ENCODE results near the gene ULBP1. TPM values are rescaled to one million over a fixed set of nuclear protein-coding genes. Genes with fewer than 3 reads are reported as not detected.
"Not testable (repeated sequence)": the region's sequence is repeated elsewhere in the genome, so short reads cannot be mapped to it uniquely, and the experiment has no call there.

The ULBP1 gene
- total RNA-seq, 2 experiments from 2014 or later: 2.5 to 2.7 TPM

DNA sequence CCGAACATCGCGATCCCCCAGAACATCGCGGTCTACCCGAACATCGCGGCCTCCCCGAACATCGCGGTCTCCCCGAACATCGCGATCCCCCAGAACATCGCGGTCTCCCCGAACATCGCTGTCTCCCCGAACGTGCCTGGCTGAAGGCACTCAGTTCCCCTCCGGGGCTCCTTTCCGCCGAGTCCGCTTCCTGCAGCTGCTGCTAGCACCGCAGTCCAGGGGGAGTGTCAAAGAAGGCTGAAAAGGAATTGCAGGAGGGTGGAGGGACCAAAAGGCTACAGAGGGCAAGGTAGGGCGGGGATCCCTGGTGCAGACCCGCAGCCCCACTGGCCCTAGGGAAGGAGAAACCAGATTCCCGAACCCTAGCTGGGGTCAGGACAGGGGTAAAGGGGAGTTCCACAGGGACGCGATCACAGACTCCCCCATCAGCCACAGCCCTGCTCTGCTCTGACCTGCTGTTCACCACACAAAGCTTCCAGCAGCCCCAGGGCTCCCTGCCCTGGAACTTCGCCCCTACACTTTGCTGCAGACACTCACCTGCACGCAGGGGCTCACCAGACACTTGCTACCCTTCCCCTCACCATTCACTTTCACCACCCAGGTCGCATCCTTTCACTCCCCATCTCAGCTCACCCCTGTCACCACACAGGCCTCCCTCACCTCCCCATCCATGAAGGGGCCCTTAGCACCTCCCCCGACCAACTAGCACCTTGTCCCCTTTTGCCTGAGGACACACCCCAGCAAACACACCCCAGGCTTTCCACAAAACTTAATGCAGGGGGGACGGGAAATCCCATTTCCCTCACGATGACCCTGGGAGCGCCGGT is 1.7 kb downstream of the ULBP1 start:
- Mint-ChIP-seq H3K4me3 (peak overlapping the region; percentile 78), H3K9me3 (no peaks in the 10 kb centered on the region), H3K27me3 (peaks cover 72% of the 10 kb centered on the region), H3K27ac (peak overlapping the region; percentile 60), H3K36me3 (ENCODE audit: low read depth) (peaks cover 3% of the 10 kb centered on the region), H3K4me1 (ENCODE audit: low read depth) (peaks cover 27% of the 10 kb centered on the region)
- ChIA-PET CTCF (interaction anchor here (0.7 kb wide), 1 partner anchor 21 kb away, joined by 3 read pairs; no protein-coding TSS in a partner anchor), POLR2A (no interaction called here)
- DNase-seq (peak; percentile 40), ATAC-seq (no peak)
- TF ChIP-seq, protein P1, sequence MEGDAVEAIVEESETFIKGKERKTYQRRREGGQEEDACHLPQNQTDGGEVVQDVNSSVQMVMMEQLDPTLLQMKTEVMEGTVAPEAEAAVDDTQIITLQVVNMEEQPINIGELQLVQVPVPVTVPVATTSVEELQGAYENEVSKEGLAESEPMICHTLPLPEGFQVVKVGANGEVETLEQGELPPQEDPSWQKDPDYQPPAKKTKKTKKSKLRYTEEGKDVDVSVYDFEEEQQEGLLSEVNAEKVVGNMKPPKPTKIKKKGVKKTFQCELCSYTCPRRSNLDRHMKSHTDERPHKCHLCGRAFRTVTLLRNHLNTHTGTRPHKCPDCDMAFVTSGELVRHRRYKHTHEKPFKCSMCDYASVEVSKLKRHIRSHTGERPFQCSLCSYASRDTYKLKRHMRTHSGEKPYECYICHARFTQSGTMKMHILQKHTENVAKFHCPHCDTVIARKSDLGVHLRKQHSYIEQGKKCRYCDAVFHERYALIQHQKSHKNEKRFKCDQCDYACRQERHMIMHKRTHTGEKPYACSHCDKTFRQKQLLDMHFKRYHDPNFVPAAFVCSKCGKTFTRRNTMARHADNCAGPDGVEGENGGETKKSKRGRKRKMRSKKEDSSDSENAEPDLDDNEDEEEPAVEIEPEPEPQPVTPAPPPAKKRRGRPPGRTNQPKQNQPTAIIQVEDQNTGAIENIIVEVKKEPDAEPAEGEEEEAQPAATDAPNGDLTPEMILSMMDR (IDR thresholded peaks at IDR 0.05): no peak
- intact Hi-C loops (cut with micrococcal nuclease): no loop called here

DNA sequence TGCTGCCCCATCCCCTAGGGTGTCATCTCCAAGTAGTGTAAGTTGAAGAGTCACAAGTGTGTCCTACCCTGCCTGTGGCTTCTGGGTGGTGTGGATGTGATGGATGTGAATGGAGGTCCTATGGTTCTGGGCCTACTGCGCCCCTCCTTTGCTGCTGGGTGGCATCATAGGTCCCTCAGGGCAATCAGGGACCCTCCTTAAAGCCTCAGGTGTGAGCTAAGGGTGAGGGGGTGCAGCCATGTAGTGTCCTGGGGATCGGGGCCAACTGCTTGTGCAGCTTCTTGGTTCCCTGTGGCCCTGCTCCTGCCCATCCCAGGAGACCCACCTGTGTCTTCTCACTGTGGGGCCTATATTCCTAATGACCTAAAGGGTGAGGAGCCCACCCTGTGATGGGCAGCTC is 2.6 kb downstream of the ULBP1 start:
- intact Hi-C loops (cut with micrococcal nuclease); H3K4me3 Mint-ChIP-seq; H3K9me3 Mint-ChIP-seq; CTCF ChIA-PET; POLR2A ChIA-PET; ATAC-seq; H3K27ac Mint-ChIP-seq; H3K36me3 Mint-ChIP-seq (ENCODE audit: low read depth); DNase-seq: not testable (repeated sequence)
- H3K4me1 Mint-ChIP-seq (ENCODE audit: low read depth): peaks cover 27% of the 10 kb centered on the region
- peaks cover 71% of the 10 kb centered on the region for H3K27me3 Mint-ChIP-seq

DNA sequence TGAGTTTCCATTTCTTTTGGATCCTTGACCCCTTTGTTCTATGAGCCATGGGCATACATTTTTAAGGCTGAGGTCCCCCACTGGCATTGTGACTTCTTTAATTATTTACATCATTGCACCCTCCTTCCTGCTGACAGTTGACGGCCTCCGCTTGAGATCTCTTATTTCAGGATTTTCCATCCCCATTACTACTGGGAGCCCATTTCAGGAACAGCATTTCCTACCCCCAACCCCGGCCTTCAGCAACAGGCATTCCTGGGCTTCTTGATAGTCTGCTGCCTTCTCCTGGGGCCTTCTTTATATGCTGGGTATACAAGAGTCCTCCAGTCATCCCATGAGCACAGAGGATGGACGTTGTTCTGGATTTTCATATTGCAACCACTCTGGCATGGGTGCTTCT is 3.8 kb downstream of the ULBP1 start:
- no peak for DNase-seq
- no peak for ATAC-seq
- TF ChIP-seq, protein P1 (IDR thresholded peaks at IDR 0.05): no peak
- Mint-ChIP-seq H3K27ac (no peak overlapping the region), H3K9me3 (no peaks in the 10 kb centered on the region), H3K4me1 (ENCODE audit: low read depth) (peaks cover 24% of the 10 kb centered on the region), H3K36me3 (ENCODE audit: low read depth) (peaks cover 9% of the 10 kb centered on the region), H3K27me3 (peaks cover 68% of the 10 kb centered on the region), H3K4me3 (no peak overlapping the region)
- intact Hi-C loops (cut with micrococcal nuclease): no loop called here
- POLR2A ChIA-PET: no interaction called here
- CTCF ChIA-PET: no interaction called here

DNA sequence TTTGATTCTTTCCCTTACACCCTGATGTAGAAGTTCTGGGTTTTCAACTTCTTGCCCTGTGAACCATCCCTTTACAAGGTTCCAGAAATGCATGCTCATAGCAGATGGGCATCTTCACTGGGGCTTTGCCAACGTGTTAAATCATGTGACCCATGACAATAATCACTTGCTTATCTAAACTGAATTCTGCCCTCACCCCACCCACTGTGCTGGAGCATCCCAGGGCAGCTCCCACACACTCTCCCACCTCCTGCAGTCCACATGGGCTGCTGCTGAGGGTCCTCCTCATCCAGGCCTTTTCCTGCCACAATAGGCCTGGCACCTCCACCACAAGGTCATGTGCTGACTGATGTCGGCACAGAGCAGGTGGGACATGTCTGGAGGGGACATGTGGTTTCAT is 4.3 kb downstream of the ULBP1 start:
- H3K4me3 Mint-ChIP-seq; ATAC-seq; POLR2A ChIA-PET; H3K27ac Mint-ChIP-seq; CTCF ChIA-PET; H3K36me3 Mint-ChIP-seq (ENCODE audit: low read depth); intact Hi-C loops (cut with micrococcal nuclease); H3K9me3 Mint-ChIP-seq; DNase-seq: not testable (repeated sequence)
- H3K4me1 Mint-ChIP-seq (ENCODE audit: low read depth): peaks cover 20% of the 10 kb centered on the region
- peaks cover 70% of the 10 kb centered on the region for H3K27me3 Mint-ChIP-seq

DNA sequence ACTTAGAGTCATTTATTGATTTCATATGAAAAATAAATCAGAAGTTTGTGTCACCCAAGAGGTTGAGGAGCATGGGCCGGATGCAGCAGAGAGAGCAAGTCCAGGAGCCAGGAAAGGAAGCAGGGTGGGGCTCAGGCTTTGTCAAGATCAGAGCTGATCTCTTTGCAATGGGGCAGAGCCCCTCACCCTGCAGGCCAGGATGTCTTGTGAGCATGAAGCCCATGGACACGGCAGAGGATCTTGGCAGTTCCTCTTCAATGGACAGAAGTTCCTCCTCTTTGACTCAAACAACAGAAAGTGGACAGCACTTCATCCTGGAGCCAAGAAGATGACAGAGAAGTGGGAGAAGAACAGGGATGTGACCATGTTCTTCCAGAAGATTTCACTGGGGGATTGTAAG is 5.2 kb downstream of the ULBP1 start:
- Mint-ChIP-seq H3K27me3 (peaks cover 68% of the 10 kb centered on the region), H3K4me1 (ENCODE audit: low read depth) (peaks cover 17% of the 10 kb centered on the region)
- H3K36me3 Mint-ChIP-seq (ENCODE audit: low read depth); H3K9me3 Mint-ChIP-seq; H3K4me3 Mint-ChIP-seq; H3K27ac Mint-ChIP-seq; ATAC-seq; POLR2A ChIA-PET; CTCF ChIA-PET; DNase-seq; intact Hi-C loops (cut with micrococcal nuclease): not testable (repeated sequence)

DNA sequence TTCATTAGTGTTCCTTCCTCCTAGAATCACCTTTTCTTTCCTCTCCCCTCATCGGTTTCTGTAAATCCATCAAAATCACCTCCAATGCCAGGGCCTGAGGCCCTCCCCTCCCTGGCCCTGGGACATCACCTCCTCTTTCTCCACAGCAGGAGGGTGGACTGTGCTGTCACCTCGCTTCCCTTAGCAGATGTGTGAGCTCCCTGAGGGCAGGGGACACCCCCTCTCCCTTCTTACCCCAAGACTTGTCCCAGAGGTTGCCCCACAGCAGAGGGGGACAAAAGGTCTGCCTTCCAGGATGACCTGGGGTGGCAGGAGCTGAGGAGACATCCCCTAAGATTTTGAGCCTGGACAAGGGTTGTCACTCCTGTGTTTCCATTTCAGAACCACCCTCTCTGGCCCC is 5.9 kb downstream of the ULBP1 start:
- DNase-seq (no peak), ATAC-seq (no peak)
- TF ChIP-seq, protein P1 (IDR thresholded peaks at IDR 0.05): no peak
- H3K4me1 Mint-ChIP-seq (ENCODE audit: low read depth): peaks cover 15% of the 10 kb centered on the region
- intact Hi-C loops (cut with micrococcal nuclease): no loop called here
- peaks cover 69% of the 10 kb centered on the region for H3K27me3 Mint-ChIP-seq
- H3K27ac Mint-ChIP-seq: no peak overlapping the region
- no peak overlapping the region for H3K4me3 Mint-ChIP-seq
- ChIA-PET CTCF (interaction anchor here (1.0 kb wide), 1 partner anchor 47 kb away, joined by 3 read pairs; no protein-coding TSS in a partner anchor), POLR2A (no interaction called here)
- no peaks in the 10 kb centered on the region for H3K9me3 Mint-ChIP-seq
- H3K36me3 Mint-ChIP-seq (ENCODE audit: low read depth): peaks cover 9% of the 10 kb centered on the region

DNA sequence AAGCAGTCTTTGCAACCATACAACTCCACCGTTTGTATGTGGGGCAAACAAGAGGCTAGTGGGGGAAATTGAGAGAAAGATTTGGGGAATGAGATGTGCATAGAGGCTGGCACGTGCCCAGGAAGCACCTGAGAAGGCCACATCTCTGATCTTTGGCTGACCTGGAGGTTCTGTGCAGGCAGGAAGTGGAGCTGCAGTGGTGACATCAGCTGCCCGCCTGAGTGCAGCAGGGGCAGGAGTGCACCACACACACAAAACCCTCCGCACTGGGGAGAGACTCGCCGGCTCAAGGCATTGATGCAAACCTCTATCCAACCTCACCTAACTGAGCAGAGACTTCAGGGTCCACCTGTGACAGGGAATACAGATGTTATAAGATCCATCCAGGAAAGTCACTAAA is 10.7 kb downstream of the ULBP1 start:
- intact Hi-C loops (cut with micrococcal nuclease); H3K4me3 Mint-ChIP-seq; H3K9me3 Mint-ChIP-seq; H3K36me3 Mint-ChIP-seq (ENCODE audit: low read depth); CTCF ChIA-PET; H3K27ac Mint-ChIP-seq; H3K4me1 Mint-ChIP-seq (ENCODE audit: low read depth); POLR2A ChIA-PET: not testable (repeated sequence)
- ATAC-seq (peak; percentile 81), DNase-seq (peak; percentile 23)
- peaks cover 64% of the 10 kb centered on the region for H3K27me3 Mint-ChIP-seq
